Activated T-helper 2 cell treated with anti-CD3 and anti-CD28 coated beads, Interferon-gamma antibody, Interleukin-2, Interleukin-4, amounts not matched to agents 10 μg/mL and 5 μg/mL and 100 μg/mL, durations not matched to agents 14 hours and 24 hours and 36 hours (primary cell): Measurements from ENCODE around the gene ST6GAL1. TPM values are rescaled to one million over a fixed set of nuclear protein-coding genes. Genes with fewer than 3 reads are reported as not detected.
"Not testable (repeated sequence)": the region's sequence is repeated elsewhere in the genome, so short reads cannot be mapped to it uniquely, and the experiment has no call there.

Experiments
- DNase-seq: peaks from one replicate; pipeline ENCODE4 v3.0.0; 2021; ENCODE audit warnings: low spot score
- H3K27ac Mint-ChIP-seq: one replicate; pipeline ENCODE4 v1.8.0; 2021; ENCODE audit warnings: mixed read lengths
- H3K27me3 Mint-ChIP-seq: one replicate; pipeline ENCODE4 v1.8.0; 2021; ENCODE audit warnings: low read depth, mixed read lengths
- H3K36me3 Mint-ChIP-seq: one replicate; pipeline ENCODE4 v1.8.0; 2021; ENCODE audit warnings: low read depth, mixed read lengths
- H3K4me1 Mint-ChIP-seq: one replicate; pipeline ENCODE4 v1.8.0; 2021; ENCODE audit warnings: low read depth, mixed read lengths
- H3K4me3 Mint-ChIP-seq: one replicate; pipeline ENCODE4 v1.8.0; 2021; ENCODE audit warnings: low read depth, mild to moderate bottlenecking, moderate library complexity, mixed read lengths
- H3K9me3 Mint-ChIP-seq: one replicate; pipeline ENCODE4 v1.8.0; 2021; ENCODE audit warnings: mixed read lengths
- intact Hi-C: fragments of 100-400 bp; cut with micrococcal nuclease; formaldehyde crosslinking; loops from one replicate; pipeline ENCODE4 v1.15.1; 2023
- total RNA-seq: library from RNA; stranded (reverse); gene quantifications from 2 replicates; pipeline ENCODE4 v1.2.3, GENCODE V29; 2022

Gene ST6GAL1
- total RNA-seq, 1 donor from 2014 or later, result 78.1 TPM

DNA sequence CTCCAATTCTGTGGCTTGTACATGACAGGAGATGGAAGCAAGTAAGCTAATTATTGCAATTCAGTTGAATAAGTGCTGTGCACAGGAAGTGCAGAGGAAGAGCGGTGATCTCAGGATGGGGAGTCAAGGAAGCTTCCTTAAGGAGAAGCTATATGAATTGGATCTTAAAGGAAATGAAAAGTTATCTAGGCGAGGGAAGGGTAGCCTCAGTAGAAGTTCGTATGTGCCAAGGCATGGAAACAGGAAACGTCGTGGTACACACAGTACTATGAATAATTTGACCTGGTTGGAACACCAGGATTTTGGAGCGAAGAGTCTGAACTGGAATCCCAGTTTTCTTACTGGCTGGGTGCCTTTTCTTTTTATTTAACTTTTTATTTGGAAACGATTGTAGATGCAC, 39.3 kb downstream of the ST6GAL1 start:
- Mint-ChIP-seq H3K4me3 (no peak overlapping the region), H3K27me3 (no peaks in the 10 kb centered on the region), H3K4me1 (peaks cover 30% of the 10 kb centered on the region), H3K9me3 (no peaks in the 10 kb centered on the region), H3K36me3 (peaks cover 79% of the 10 kb centered on the region), H3K27ac (no peak overlapping the region)
- intact Hi-C loops, result no loop called here
- no peak for DNase-seq

DNA sequence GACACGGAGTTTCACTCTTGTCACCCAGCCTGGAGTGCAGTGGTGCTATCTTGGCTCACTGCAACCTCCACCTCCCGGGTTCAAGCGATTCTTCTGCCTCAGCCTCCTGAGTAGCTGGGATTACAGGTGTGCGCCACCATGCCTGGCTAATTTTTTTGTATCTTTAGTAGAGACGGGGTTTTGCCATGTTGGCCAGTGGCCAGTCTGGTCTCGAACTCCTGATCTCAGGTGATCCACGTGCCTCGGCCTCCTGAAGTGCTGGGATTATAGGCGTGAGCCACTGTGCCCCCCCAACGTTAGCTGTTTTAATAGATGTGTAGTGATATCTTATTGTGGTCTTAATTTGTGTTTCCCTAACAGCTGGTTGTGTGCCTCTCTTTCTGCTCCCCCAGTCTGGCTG, 40.8 kb downstream of the ST6GAL1 start:
- H3K9me3 Mint-ChIP-seq, H3K4me3 Mint-ChIP-seq, H3K27me3 Mint-ChIP-seq, intact Hi-C loops, DNase-seq, H3K27ac Mint-ChIP-seq: not testable (repeated sequence)
- Mint-ChIP-seq H3K4me1 (peaks cover 30% of the 10 kb centered on the region), H3K36me3 (peaks cover 85% of the 10 kb centered on the region)

DNA sequence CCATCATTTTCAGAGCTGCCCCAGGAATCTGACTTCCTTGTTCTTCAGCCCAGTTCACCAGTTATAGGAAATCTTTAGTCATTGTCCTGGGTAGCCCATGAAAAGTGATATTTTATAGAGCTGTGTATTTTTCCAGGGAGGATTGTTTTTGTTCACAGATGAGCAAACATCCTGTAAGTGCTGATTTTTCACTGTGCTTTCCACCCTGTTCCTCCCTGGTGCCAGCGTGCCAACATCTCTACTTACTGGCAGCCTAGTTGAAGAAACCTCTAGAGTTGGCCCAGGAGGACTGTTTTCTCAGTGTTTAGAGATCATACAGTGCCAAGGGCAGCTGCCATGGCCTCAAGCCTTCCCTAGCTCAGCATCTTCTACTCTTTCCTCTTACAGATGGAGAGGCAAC, 41.3 kb downstream of the ST6GAL1 start:
- Mint-ChIP-seq H3K36me3 (peaks cover 82% of the 10 kb centered on the region), H3K9me3 (no peaks in the 10 kb centered on the region), H3K4me1 (peaks cover 30% of the 10 kb centered on the region), H3K27ac (no peak overlapping the region), H3K27me3 (no peaks in the 10 kb centered on the region), H3K4me3 (no peak overlapping the region)
- no peak for DNase-seq
- intact Hi-C loops, result no loop called here

DNA sequence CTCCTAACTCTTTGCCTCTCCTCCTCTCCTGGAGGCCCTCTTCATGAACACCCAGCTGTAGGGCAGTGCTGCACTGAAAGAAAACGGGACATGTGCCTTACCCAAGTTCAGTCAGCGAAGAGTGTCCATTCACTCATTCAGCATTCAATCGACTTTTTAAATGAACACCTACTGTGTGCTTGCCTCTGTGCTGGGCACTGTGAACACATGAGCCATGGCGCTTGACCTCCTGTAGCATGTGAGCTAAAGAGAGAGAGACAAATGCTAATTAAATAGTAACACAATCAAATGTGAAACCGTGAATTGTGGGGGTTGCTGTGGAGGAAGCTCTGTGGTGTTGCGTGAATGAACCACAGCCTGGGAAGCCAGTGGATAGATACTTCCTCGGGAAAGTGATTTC, 43.4 kb downstream of the ST6GAL1 start:
- no peak for DNase-seq
- Mint-ChIP-seq H3K4me1 (peaks cover 22% of the 10 kb centered on the region), H3K27me3 (no peaks in the 10 kb centered on the region), H3K4me3 (no peak overlapping the region), H3K36me3 (peaks cover 79% of the 10 kb centered on the region), H3K27ac (no peak overlapping the region), H3K9me3 (no peaks in the 10 kb centered on the region)
- intact Hi-C loops, result no loop called here

DNA sequence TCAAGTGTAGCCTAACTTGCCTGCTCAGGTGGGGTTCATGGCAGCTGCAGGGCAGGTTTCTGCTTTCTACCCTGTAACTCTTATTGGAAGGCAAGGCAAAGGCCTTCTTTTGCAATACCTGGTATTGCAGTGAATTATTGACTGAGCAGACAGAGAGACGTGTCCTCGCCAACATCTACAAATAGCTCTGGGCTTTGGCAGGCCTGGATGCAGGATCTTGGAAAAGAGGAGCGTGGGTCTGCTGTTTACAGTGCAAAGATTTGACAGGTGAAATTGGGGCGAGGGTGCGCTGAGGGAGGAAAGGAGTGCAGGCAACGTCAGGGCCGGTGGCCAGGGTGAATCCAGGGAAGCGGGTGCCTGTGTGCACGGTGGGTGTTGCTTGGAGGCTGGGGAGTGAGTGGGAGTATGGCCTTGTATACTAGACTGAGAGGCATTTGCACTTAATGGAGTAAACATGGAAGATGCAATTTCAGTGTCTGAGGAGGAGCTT, 44.5 kb downstream of the ST6GAL1 start:
- Mint-ChIP-seq H3K4me1 (peaks cover 19% of the 10 kb centered on the region), H3K36me3 (peaks cover 74% of the 10 kb centered on the region)
- intact Hi-C loops, result no loop called here

DNA sequence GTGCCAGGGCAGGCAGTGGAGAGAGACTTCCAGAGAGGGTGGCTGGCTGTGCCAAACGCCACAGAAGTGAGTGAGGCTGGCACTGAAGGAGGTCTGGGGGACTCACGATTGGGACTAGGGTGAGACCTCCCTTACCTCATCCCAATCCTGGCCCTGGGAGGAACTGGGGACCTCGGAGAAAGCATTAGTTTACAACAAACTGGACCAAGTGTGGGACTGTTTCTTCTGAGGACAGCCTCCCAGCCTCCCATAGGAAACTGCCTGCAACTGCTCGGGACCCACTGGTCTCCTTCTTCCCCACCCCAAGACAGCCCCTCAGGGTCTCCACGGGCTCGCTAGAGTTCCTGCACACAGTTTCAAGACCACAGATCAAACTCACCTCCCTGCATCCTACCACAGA, 45.4 kb downstream of the ST6GAL1 start:
- Mint-ChIP-seq H3K4me1 (peaks cover 17% of the 10 kb centered on the region), H3K27ac (no peak overlapping the region), H3K36me3 (peaks cover 70% of the 10 kb centered on the region), H3K4me3 (no peak overlapping the region), H3K27me3 (no peaks in the 10 kb centered on the region), H3K9me3 (no peaks in the 10 kb centered on the region)
- no peak for DNase-seq
- intact Hi-C loops, result no loop called here

More for the DNA sequence above, 44.5 kb downstream of the ST6GAL1 start:
- Mint-ChIP-seq H3K4me3 (no peak overlapping the region), H3K27me3 (no peaks in the 10 kb centered on the region), H3K27ac (no peak overlapping the region), H3K9me3 (no peaks in the 10 kb centered on the region)
- DNase-seq, result no peak

DNA sequence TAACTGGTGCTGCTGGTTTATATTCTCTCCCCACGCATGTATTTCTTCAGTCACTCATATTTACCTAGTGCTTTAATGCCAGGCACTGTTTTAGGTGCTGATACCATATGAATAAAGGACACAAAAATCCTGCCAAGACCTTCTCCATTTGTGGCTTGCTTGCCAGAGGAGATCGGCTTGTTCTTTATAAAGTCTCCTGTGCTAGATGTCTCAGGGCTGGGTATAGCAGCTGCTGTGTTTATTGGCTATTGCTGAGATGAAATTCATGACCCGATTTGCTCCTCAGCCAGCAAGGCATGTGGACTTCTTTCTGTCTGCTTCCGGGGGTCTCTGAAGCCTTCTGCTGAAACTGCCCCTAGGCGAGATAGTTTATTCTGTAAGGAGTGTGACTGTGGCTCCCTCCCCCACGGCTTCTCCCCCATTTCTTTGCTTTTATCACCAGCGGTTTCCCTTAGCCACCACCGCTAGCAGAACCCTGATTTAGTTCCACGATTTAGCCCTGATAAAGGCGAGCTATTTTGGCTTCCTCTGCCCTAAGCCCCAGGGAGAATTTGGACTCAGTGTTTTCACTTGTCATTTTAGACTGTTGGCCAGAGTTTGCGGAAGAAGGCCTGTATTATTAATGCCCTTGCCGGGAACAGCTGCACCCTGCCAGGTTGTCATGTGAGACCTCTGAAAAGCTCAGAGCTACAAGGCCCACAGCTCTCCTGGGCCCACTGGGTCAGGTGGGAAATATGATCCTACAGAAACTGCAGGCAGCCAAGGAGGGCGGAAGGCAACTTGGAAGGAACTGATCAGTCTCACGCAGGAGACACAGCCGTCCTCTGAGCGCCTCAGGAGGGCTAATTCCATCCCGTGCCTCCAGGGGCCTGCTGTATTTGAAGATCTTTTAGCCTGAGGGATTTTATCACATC, 46.8 kb downstream of the ST6GAL1 start:
- DNase-seq, result no peak
- intact Hi-C loops, result no loop called here
- Mint-ChIP-seq H3K9me3 (no peaks in the 10 kb centered on the region), H3K27ac (no peak overlapping the region), H3K36me3 (peaks cover 70% of the 10 kb centered on the region), H3K4me1 (peaks cover 13% of the 10 kb centered on the region), H3K4me3 (no peak overlapping the region), H3K27me3 (no peaks in the 10 kb centered on the region)

DNA sequence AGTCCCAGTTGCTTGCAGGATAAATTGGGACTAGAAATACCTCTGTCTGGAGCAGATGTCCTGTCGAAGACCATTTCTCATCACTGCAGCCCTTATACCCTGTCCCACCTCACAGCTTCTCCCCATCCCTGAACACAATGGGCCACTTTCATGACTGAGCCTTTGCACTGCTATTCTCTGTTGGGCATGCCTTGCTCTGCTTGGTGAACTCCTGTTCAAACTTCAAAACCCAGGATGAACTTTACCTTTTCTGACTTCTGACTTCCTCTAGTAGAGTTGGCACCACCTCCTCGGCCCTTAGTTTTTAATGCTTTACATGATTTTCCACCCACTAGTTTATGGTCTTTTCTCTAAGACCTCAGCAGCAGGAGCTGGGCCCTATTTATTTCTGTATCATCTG, 48.4 kb downstream of the ST6GAL1 start:
- H3K27me3 Mint-ChIP-seq, result no peaks in the 10 kb centered on the region
- H3K36me3 Mint-ChIP-seq, result peaks cover 64% of the 10 kb centered on the region
- DNase-seq, result no peak
- H3K4me1 Mint-ChIP-seq, result peaks cover 4% of the 10 kb centered on the region
- H3K27ac Mint-ChIP-seq, result no peak overlapping the region
- intact Hi-C loops, result no loop called here
- no peak overlapping the region for H3K4me3 Mint-ChIP-seq
- no peaks in the 10 kb centered on the region for H3K9me3 Mint-ChIP-seq

DNA sequence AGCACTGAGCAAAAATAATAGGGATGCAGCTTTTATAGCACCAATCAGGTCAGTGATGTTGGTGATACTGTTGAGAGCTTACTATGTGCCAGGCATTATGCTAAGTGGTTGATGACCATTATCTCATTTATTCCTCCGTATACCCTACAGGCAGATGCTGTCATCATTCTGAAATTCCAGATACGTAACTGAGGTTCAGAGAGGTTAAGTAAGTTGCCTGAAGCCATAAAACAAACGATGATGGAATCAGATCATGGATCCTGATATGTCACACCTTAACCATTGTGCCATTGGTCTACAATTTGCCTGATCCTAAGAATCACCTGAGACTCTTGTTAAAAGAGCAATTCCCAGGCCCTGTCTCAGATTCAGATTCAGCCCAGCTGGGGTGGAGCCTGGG, 49.5 kb downstream of the ST6GAL1 start:
- DNase-seq, result no peak
- Mint-ChIP-seq H3K36me3 (peaks cover 63% of the 10 kb centered on the region), H3K27me3 (no peaks in the 10 kb centered on the region), H3K4me1 (peaks cover 7% of the 10 kb centered on the region), H3K27ac (no peak overlapping the region), H3K9me3 (no peaks in the 10 kb centered on the region), H3K4me3 (no peak overlapping the region)
- intact Hi-C loops, result no loop called here

DNA sequence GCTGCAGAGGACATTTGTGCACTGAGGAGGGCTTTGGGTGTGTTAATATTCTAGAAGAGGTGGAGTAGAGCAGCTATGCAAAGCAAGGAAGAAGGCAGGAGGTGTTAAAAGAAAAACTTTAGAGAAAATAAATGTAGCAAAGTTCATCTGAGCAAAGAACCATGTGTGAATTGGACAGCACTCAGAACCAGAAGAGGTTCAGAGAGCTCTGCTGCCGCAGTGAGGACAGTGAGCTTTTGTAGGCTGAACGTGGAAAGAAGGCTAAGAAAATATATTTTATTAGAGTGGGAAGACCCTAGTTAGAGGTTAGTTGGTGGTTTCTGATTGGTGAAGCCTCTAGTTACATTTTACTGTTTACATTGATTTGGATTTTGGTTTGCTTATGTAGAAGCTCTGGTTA, 50.7 kb downstream of the ST6GAL1 start:
- H3K4me3 Mint-ChIP-seq, result no peak overlapping the region
- peaks cover 11% of the 10 kb centered on the region for H3K4me1 Mint-ChIP-seq
- no peak for DNase-seq
- intact Hi-C loops, result no loop called here
- H3K27ac Mint-ChIP-seq, result no peak overlapping the region
- H3K9me3 Mint-ChIP-seq, result no peaks in the 10 kb centered on the region
- no peaks in the 10 kb centered on the region for H3K27me3 Mint-ChIP-seq
- H3K36me3 Mint-ChIP-seq, result peaks cover 56% of the 10 kb centered on the region

DNA sequence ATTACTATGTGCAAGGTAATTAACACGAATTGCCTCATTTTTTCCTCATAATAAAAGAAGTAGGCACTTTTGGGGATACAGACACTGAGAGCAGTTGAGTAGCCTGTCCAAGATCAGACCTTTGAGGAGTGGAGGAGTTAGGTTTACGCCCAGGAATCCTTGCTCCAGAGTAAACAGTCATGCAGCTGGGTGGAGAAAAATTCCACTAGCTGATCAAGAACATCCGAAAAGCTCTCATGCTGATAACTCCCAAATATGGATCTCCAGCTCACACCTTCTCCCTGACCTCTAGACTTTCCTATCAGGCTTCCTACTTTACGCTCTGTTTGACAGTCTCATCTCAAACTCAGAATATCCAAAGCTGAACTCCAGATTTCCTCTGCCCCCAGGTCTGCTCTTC, 53.3 kb downstream of the ST6GAL1 start:
- peaks cover 20% of the 10 kb centered on the region for H3K4me1 Mint-ChIP-seq
- H3K27ac Mint-ChIP-seq, result no peak overlapping the region
- H3K36me3 Mint-ChIP-seq, result peaks cover 59% of the 10 kb centered on the region
- H3K4me3 Mint-ChIP-seq, result no peak overlapping the region
- no peaks in the 10 kb centered on the region for H3K27me3 Mint-ChIP-seq
- intact Hi-C loops, result no loop called here
- no peak for DNase-seq
- no peaks in the 10 kb centered on the region for H3K9me3 Mint-ChIP-seq

DNA sequence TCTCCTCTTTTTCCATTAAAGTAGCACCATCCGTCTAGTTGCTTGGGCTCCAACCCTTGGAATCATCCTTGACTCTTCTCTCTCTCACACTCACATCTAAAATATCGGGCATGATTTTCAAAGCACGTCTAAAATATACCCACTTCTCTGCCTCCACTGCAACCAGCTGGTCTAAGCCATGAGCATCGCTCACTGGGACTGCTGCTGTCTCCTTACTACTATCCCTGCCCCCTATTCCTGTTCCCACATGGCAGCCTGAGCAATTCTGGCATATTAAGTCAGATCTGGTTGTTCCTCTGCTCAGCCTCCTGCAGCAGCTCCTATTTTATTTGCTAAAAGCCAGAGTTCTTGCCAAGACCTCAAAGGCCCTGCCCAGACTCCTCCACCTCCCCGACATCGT, 53.7 kb downstream of the ST6GAL1 start:
- H3K4me1 Mint-ChIP-seq, result peaks cover 22% of the 10 kb centered on the region
- DNase-seq, result no peak
- no peaks in the 10 kb centered on the region for H3K9me3 Mint-ChIP-seq
- H3K27ac Mint-ChIP-seq, result no peak overlapping the region
- intact Hi-C loops, result no loop called here
- H3K27me3 Mint-ChIP-seq, result no peaks in the 10 kb centered on the region
- H3K36me3 Mint-ChIP-seq, result peaks cover 58% of the 10 kb centered on the region
- no peak overlapping the region for H3K4me3 Mint-ChIP-seq

DNA sequence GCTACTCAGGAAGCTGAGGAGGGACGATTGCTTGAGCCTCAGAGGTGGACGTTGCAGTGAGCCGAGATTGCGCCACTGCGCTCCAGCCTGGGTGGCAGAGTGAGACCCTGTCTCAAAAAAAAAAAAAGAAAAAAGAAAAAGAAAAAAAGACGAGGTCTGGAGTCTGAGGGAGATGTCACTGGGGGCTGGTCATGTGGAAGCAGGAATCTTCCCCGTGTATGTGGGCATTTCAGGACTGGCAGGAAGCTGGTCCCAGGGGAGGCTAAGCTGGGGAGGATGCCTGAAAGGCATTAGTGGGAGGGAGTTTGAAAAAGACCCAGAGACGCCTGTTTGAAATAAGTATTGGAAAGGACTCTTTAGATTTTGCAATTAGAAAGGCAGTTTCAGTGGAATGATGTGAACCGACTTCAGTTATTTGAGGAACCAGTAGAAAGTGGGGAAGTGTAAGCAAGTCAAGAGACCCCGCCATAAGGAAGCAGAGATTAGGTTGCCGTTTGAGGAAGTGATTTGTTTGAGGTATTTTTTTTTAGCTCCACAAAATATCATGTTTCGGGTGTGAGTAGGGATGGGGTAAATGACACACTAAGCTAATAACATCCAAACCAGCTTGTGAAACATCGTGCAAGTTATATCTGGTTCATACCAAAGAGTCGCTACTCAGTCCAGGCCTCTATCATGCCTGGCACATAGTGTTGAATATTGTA, 55.5 kb downstream of the ST6GAL1 start:
- intact Hi-C loops, result no loop called here
- DNase-seq, result no peak
- peak overlapping the region; percentile 28 for H3K27ac Mint-ChIP-seq
- H3K4me3 Mint-ChIP-seq, result no peak overlapping the region
- H3K36me3 Mint-ChIP-seq, result peaks cover 69% of the 10 kb centered on the region
- peaks cover 25% of the 10 kb centered on the region for H3K4me1 Mint-ChIP-seq
- no peaks in the 10 kb centered on the region for H3K9me3 Mint-ChIP-seq
- no peaks in the 10 kb centered on the region for H3K27me3 Mint-ChIP-seq
